Colon (tissue), 2 donors: ENCODE measurements around the gene HOXC11.

Experiments
- FAIRE-seq: peaks from 2 replicates; lab custom pipeline; 2012; peaks lifted over from hg19 to GRCh38; lab: Jason Lieb, UNC
- donor health status: control.
- donor health status: control.

The HOXC11 gene

GRCh38 chr12:54024581-54025305 is 51.8 kb downstream of the HOXC11 start:
- no peak for FAIRE-seq

GRCh38 chr12:54025499-54026405 is 52.8 kb downstream of the HOXC11 start:
- FAIRE-seq, result no peak

DNA sequence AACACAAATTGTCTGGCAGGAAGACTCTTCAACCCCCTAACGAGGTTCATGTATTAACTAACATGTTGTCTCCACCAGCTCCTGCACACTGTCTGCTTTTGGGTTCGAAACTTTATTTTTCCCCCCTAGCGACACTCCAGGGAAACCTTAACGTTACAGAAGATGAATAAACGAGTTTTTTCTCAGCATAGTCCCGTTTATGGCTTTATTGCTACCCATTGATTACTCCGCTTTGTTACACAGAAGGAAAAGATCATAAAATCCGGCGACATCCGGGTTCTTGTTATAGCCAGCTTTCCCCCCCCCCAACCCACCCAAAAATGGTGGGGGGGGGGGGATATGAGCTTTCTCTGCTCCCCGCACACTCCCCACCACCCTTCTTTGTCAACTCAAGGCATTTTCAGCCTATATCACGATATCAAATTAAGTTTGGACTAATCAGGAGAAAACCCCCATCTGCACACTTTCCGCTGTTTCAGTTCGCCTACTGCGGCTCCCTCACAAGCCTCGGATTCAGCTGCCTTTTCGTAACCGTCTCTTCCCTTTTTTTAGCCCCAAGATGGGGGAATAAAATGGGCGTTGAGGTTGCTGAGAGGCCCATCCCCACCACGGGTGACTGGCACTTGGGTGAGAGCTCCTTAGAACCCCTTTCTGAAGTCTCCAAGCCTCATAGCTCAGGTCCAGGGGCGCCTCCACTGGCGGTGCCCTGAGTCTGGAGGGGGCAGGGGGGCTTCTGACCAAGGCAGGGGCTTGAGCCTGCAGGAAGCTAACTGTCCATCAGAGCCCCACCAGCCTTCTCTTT is 53.9 kb downstream of the HOXC11 start:
- no peak for FAIRE-seq
